SIG-M5 treated with dmso at 0.1 percent for 504 hours (cell line): ENCODE results near the gene OR4D9.
"Not testable (repeated sequence)": the region's sequence is repeated elsewhere in the genome, so short reads cannot be mapped to it uniquely, and the experiment has no call there.

Experiments used
- DNase-seq: peaks from one replicate; lab custom pipeline; 2025; ENCODE audit not compliant: unreplicated experiment; lab: John Stamatoyannopoulos, UW

The OR4D9 gene

DNA sequence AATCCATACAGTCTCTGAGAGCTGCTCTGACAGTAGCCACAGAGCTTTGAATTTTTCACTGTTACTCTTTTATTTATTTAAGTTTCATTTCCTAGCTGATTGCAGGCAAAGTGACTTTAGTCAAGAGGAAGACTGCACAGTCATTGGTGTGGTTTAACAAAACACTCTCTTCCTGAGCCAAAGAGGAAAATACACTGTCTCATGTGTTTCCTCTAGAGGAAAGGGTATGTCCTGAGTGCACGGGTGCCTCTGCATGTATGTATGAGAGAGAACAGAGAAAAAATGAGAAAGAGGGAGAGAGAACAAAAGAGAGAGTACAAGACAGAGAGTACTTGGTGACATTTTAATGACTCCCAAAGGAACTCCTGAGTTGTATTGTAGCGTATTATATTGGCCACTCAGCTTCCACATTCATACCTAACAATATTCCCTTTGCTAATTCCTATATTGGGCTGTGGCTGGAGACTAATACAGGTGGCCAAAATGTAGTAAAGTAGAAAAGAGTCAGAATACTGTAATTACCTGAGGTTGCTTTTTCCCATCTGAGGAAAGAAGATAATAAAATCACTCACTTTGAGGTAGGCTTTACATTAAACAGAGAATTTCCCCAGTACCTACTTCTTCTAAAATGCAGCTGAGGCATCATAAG is at the start of gene OR4D9:
OR4D9 (plus strand) TSS at position 599 of the 649 bp plus-strand sequence. CDS start 3,374 bp downstream, outside the sequence.
- peak; percentile 16 for DNase-seq

DNA sequence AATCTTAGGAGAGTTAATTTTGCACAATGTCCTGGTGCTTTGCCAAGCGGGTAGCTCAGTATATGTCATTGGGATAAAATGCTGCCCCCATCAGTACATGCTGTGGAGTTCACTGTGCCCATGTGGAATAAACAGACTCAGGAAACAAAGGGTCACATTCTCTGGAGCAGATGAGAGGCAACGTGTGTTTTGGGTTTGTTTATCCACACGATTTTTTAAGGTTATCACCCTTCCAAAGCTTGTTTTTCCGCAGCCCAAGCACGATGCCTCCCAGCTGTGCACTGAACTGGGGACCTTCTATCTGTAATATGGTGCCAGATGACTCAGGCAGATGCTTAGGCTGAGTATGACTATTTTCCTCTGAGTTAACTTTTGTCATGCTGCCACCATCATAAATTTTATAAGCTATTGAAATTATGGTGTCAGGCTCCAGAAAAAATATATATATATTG is 48.1 kb upstream of the OR4D9 start:
- no peak for DNase-seq

- no peak for DNase-seq
Measured at GRCh38 chr11:59473015-59473414, 38.3 kb upstream of the OR4D9 start, which contains the start of gene OR4D10. TSS of gene OR4D10 (plus strand) at chr11:59473315. CDS start at chr11:59477430, 4,115 bp downstream.

DNA sequence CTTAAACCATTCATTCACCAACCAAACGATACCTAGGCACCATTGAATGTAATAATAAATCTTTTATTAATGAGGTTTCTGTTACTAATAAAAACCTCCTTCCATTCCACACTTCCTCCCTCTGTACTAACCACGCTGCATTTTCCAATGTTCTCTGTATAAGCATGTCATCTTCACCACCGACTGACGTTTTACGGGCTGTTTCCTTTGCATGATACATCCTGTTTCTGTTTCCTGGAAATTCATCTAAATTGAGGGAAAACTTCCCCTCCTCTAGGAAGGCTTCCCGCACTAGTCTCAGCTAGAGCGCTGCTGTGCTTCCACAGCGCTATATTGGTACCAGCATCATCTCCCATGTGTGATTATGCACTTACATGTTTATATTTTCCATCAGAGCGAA is 36.2 kb upstream of the OR4D9 start:
- no peak for DNase-seq

- no peak for DNase-seq
Measured at GRCh38 chr11:59479906-59480305, 31.4 kb upstream of the OR4D9 start.

- no peak for DNase-seq
Measured at GRCh38 chr11:59480359-59480758, 31.0 kb upstream of the OR4D9 start.

DNA sequence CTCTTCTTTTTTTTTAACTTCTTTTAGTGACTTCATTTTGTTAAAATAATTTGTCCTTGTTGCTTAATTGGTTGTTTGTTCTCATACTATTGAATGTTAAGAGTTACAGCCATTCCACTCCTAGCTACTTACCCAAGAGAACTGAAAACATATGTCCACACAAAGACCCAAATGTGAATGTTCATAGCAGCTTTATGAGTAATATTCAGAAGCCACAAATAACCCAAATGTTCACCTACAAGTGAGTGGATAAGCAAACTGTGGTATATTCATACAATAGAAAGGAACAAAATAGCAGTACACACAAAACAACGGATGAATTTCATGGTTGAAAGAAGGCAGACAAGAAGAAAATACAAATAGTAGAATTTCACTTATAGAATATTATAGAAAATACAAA is 9.4 kb upstream of the OR4D9 start:
- DNase-seq, result no peak

GRCh38 chr11:59503276-59503675 is 8.1 kb upstream of the OR4D9 start, which contains the start of gene OR4D11:
TSS of gene OR4D11 (plus strand) at chr11:59503576. CDS start at chr11:59503576, 0 bp downstream.
- no peak for DNase-seq

- no peak for DNase-seq
Measured at GRCh38 chr11:59511675-59512074, 336 bp downstream of the OR4D9 start.

DNA sequence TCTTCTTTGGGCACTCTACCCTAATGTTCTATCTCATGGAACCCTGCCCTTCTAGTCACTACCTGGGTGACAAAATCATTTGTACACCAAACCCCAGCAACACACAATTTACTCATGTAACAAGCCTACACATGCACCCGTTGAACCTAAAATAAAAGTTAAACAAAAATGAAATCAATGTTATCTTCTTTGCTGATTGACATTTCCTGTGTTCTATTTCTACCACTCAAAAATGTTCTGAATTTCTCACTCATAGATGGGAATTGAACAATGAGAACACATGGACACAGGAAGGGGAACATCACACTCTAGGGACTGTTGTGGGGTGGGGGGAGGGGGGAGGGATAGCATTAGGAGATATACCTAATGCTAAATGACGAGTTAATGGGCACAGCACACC is 8.8 kb downstream of the OR4D9 start:
- DNase-seq, result not testable (repeated sequence)

DNA sequence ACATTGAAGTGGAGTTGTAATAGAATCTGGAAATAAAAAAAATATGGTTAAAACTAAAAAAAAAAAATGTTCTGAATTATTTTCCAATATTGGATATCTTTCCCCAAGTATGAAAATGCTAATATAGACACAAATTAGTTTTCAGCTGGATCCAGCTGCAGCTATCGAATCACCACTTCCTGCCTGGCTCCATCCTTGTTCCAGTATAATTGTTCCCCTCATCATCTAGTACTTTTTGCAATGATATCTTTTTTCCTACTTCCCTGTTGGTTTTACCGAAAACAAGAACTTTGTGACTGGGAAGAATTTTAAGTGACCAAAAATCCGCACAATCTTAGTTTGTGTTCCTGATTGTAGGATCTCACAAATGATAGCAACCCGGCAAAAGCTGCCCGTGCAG is 9.4 kb downstream of the OR4D9 start:
- no peak for DNase-seq

DNA sequence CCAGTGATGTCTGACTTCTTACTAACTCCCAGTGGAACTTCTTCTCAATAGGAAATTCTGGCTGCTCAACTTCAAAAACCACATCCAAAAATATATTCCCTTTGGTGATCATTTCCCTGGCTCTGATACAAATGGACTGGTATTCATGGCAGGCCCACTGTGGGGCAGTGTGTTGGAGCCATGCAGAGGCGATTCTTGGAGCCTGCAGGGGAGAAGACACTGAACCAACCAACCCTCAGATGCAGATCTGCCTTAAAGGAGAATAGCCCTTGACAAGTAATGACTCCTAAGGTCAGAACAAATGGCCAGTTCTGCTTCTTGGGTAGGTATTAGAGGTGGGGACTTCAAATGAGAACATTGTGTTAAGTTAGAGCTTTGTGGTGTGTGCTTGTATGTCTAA is 12.2 kb downstream of the OR4D9 start:
- no peak for DNase-seq

DNA sequence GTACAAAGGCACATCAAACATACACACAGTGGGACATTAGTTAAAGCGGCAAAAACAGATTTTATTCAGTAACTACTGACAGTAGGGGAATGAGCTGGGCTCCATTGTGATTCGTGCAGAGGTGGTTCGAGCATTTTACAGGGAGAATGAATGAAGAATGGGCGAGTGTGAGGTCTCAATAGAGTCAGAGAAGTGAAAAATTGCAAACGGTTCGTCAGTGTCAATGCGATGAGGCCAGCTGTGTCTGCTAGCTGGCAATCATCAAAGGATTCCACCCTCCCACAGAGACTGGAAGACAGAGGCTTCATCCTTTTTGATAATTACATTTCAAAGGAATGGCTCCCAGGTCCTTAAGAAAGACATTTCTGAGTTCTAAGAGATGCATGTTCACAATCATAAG is 17.4 kb downstream of the OR4D9 start:
- DNase-seq, result no peak

DNA sequence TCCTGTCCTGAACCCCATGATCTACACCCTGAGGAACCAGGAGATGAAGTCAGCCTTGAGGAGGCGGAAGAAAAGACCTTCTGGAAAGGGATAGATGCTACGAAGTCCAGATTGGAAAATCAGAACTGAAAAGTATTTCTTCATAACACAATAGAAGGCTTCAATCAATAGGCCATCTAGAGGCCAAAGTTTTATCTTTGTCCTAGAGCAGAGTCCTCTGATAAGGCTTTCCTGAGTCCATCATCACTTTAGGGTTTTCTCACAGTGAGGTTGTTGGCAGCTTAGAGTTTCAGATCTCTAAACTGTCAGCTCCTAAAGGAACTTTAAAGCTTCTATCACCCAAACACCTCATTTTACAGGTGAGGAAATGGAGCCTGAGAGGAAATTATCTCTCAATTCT is 21.3 kb downstream of the OR4D9 start:
- DNase-seq, result no peak

DNA sequence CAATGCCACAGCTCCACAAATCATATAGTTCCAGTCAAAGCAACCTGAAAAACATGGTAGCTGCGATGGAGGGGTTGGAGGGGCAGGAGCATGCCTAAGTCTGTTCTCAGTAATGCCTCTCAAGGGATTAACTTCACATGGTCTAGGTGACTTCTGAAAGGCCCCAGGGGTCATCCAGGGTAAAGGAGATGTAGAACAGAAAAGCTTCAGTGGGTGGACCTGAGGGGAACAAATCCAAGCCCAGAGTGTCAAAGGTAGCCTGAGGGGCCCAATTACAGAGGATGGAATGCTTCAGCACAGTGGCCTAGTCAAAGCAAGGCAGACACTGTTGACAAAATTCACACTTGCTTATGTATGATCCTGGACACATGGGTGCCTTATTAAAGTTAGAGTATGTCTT is 23.3 kb downstream of the OR4D9 start:
- no peak for DNase-seq

GRCh38 chr11:59542142-59542810 is 30.9 kb downstream of the OR4D9 start:
- DNase-seq, result no peak

GRCh38 chr11:59543713-59544112 is 32.4 kb downstream of the OR4D9 start:
- DNase-seq, result not testable (repeated sequence)

DNA sequence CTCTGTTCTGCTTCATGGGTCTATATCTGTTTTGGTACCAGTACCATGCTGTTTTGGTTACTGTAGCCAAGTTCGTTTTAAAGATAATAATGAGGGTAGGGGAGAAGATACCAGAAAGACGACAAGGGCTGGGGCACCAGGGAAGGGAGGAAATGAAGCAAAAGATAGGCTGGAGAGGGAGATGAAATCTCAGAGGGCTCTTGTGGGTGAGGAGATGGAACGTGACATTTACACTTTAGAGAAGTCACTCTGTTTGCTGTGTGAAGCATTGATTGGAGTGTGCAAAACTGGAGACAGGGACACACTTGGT is 33.5 kb downstream of the OR4D9 start:
- no peak for DNase-seq

GRCh38 chr11:59545179-59546020 is 34.1 kb downstream of the OR4D9 start:
- DNase-seq, result no peak

- DNase-seq, result not testable (repeated sequence)
Measured at GRCh38 chr11:59547605-59548308, 36.4 kb downstream of the OR4D9 start.

GRCh38 chr11:59548309-59548656 is 36.9 kb downstream of the OR4D9 start:
- no peak for DNase-seq
